GM23338 (cell line): ENCODE measurements around the gene CDC42EP2. TPM values are rescaled to one million over a fixed set of nuclear protein-coding genes. Genes with fewer than 3 reads are reported as not detected.

ENCODE experiments used
- ETS1 ChIP-seq: IDR thresholded peaks from 2 replicates; pipeline ENCODE4 v1.6.1; 2016; ENCODE audit warnings: antibody characterized with exemption
- EZH2 ChIP-seq: fragments of 200-600 bp; sonication (generic); IDR thresholded peaks from one replicate; pipeline ENCODE4 v1.8.0; 2017; ENCODE audit warnings: antibody characterized with exemption, mild to moderate bottlenecking, low read depth; ENCODE audit not compliant: unreplicated experiment
- ZNF462 ChIP-seq: fragments of 250-450 bp; sonication (Bioruptor Pico); IDR thresholded peaks from 2 replicates; pipeline ENCODE4 v1.5.0; 2020; ENCODE audit warnings: mild to moderate bottlenecking, moderate library complexity
- polyA plus RNA-seq: library from polyadenylated mRNA; unstranded; fragments of >200 nt; fragmentation: Nextera tagmentation; extraction: Ambion mirVana; gene quantifications from 2 replicates; pipeline ENCODE4 v1.2.1, GENCODE V29; 2016
- total RNA-seq: library from RNA; depleted of rRNA; stranded (reverse); fragments of >200 nt; shearing (Covaris generic); gene quantifications from 2 replicates; pipeline ENCODE4 v1.2.3, GENCODE V29; 2014; rRNA removed

The CDC42EP2 gene
- total and polyA plus RNA-seq, 2 experiments from 2014 or later, result 18.2 to 19.0 TPM

- TF ChIP-seq ZNF462 (CRISPR knock-in tag) (no peak), ETS1 (no peak), EZH2 (no peak)
Measured at GRCh38 chr11:65370659-65371049, 56.0 kb downstream of the CDC42EP2 start (continued).

Other genes starting within 250 kb of the CDC42EP2 start
- 63.3 and 70.9 TPM in 2 replicates for gene CDCA5, start 230.8 kb upstream of the CDC42EP2 start, total RNA-seq
- 53.3 and 64.9 TPM in 2 replicates for gene CDCA5, start 230.8 kb upstream of the CDC42EP2 start, polyA plus RNA-seq
- gene ZFPL1, start 230.6 kb upstream of the CDC42EP2 start, total RNA-seq, result 16.7 and 26.8 TPM in 2 replicates
- gene ZFPL1, start 230.6 kb upstream of the CDC42EP2 start, polyA plus RNA-seq, result 23.5 and 26.3 TPM in 2 replicates
- gene VPS51, start 218.7 kb upstream of the CDC42EP2 start, total RNA-seq, result 435 and 450 TPM in 2 replicates
- 42.2 and 45.3 TPM in 2 replicates for gene VPS51, start 218.7 kb upstream of the CDC42EP2 start, polyA plus RNA-seq
- gene TM7SF2, start 203.0 kb upstream of the CDC42EP2 start, total RNA-seq, result 70.2 and 82.3 TPM in 2 replicates
- gene TM7SF2, start 203.0 kb upstream of the CDC42EP2 start, polyA plus RNA-seq, result 43.5 and 48.7 TPM in 2 replicates
- gene ZNHIT2, start 197.2 kb upstream of the CDC42EP2 start, total RNA-seq, result 17.4 and 18.1 TPM in 2 replicates
- 17.7 and 18.3 TPM in 2 replicates for gene ZNHIT2, start 197.2 kb upstream of the CDC42EP2 start, polyA plus RNA-seq
- gene FAU, start 192.7 kb upstream of the CDC42EP2 start, total RNA-seq, result 262 and 329 TPM in 2 replicates
- gene FAU, start 192.7 kb upstream of the CDC42EP2 start, polyA plus RNA-seq, result 1,177 and 1,316 TPM in 2 replicates
- 61.9 and 64.9 TPM in 2 replicates for gene MRPL49, start 192.5 kb upstream of the CDC42EP2 start, total RNA-seq
- 27.7 and 28.4 TPM in 2 replicates for gene MRPL49, start 192.5 kb upstream of the CDC42EP2 start, polyA plus RNA-seq
- 28.3 and 28.7 TPM in 2 replicates for gene SYVN1, start 180.3 kb upstream of the CDC42EP2 start, total RNA-seq
- 13.8 and 14.0 TPM in 2 replicates for gene SYVN1, start 180.3 kb upstream of the CDC42EP2 start, polyA plus RNA-seq
- gene SPDYC, start 144.6 kb upstream of the CDC42EP2 start, total RNA-seq, result not detected in 2 replicates
- gene SPDYC, start 144.6 kb upstream of the CDC42EP2 start, polyA plus RNA-seq, result 0.27 and 0.52 TPM in 2 replicates
- gene CAPN1, start 132.9 kb upstream of the CDC42EP2 start, total RNA-seq, result 271 and 277 TPM in 2 replicates
- 63.0 and 67.3 TPM in 2 replicates for gene CAPN1, start 132.9 kb upstream of the CDC42EP2 start, polyA plus RNA-seq
- gene POLA2, start 52.9 kb upstream of the CDC42EP2 start, total RNA-seq, result 25.9 and 30.4 TPM in 2 replicates
- gene POLA2, start 52.9 kb upstream of the CDC42EP2 start, polyA plus RNA-seq, result 17.4 and 22.5 TPM in 2 replicates
- 54.1 and 59.0 TPM in 2 replicates for gene DPF2, start 19.0 kb downstream of the CDC42EP2 start, total RNA-seq
- 64.3 and 66.4 TPM in 2 replicates for gene DPF2, start 19.0 kb downstream of the CDC42EP2 start, polyA plus RNA-seq
- gene TIGD3, start 39.9 kb downstream of the CDC42EP2 start, total RNA-seq, result 3.0 and 3.5 TPM in 2 replicates
- 1.2 and 1.5 TPM in 2 replicates for gene TIGD3, start 39.9 kb downstream of the CDC42EP2 start, polyA plus RNA-seq
- 0.10 and 0.35 TPM in 2 replicates for gene SLC25A45, start 67.8 kb downstream of the CDC42EP2 start, total RNA-seq
- gene SLC25A45, start 67.8 kb downstream of the CDC42EP2 start, polyA plus RNA-seq, result 0.74 and 0.89 TPM in 2 replicates
- gene FRMD8, start 71.8 kb downstream of the CDC42EP2 start, total RNA-seq, result 35.4 and 41.4 TPM in 2 replicates
- 6.2 and 7.0 TPM in 2 replicates for gene FRMD8, start 71.8 kb downstream of the CDC42EP2 start, polyA plus RNA-seq
- gene NEAT1, start 107.9 kb downstream of the CDC42EP2 start, total RNA-seq, result 6.3 and 7.2 TPM in 2 replicates
- 3.6 and 5.3 TPM in 2 replicates for gene NEAT1, start 107.9 kb downstream of the CDC42EP2 start, polyA plus RNA-seq
- 1,789 and 2,206 TPM in 2 replicates for gene MALAT1, start 184.2 kb downstream of the CDC42EP2 start, total RNA-seq
- gene MALAT1, start 184.2 kb downstream of the CDC42EP2 start, polyA plus RNA-seq, result 4,618 and 6,020 TPM in 2 replicates
- 55.1 and 66.1 TPM in 2 replicates for gene SCYL1, start 210.2 kb downstream of the CDC42EP2 start, total RNA-seq
- 52.7 and 61.7 TPM in 2 replicates for gene SCYL1, start 210.2 kb downstream of the CDC42EP2 start, polyA plus RNA-seq
- 29.2 and 29.8 TPM in 2 replicates for gene LTBP3, start 243.5 kb downstream of the CDC42EP2 start, total RNA-seq
- 9.5 and 11.9 TPM in 2 replicates for gene LTBP3, start 243.5 kb downstream of the CDC42EP2 start, polyA plus RNA-seq